Spleen (tissue), 7 donors: ENCODE data around the gene BLNK.

Experiments
- CTCF ChIP-seq, 11 experiments: fragments of 200-600 bp in 7 of 11; fragments of 450-650 bp in 4 of 11; sonication (generic) in 4 of 11; IDR thresholded peaks in 8 of 11; conservative IDR thresholded peaks in 3 of 11; 1 replicate in 7 of 11; 2 replicates in 4 of 11; pipeline versions ENCODE4 v1.4.0 to v1.8.0; 2016 to 2021; ENCODE audit warnings: antibody characterized with exemption in 11 of 11, inconsistent platforms in 4 of 11, mild to moderate bottlenecking in 1 of 11
- POLR2A ChIP-seq, 3 donors: fragments of 450-650 bp; IDR thresholded peaks; one replicate each; pipeline ENCODE4 v1.5.1; 2017; ENCODE audit warnings: antibody characterized with exemption in 3 of 3, mild to moderate bottlenecking in 1 of 3
- POLR2AphosphoS5 ChIP-seq, 3 donors: sonication (generic); formaldehyde crosslinking; IDR thresholded peaks; one replicate each; pipeline ENCODE4 v1.5.1; 2017; ENCODE audit warnings: antibody characterized with exemption in 3 of 3
- donor health status: DM: no; HTN: no; CAD: no; lungs with moderate emphysema.
- donor health status: DM: no; HTN: no; CAD: no.
- donor health status: DM: no; HTN: no; CAD: no.

- TF ChIP-seq CTCF (IDR thresholded peaks at IDR 0.05 in 8 of 11, conservative IDR thresholded peaks at IDR 0.05 in 3 of 11), result no peak
- no peak for TF ChIP-seq POLR2A (IDR thresholded peaks at IDR 0.05)
- TF ChIP-seq POLR2AphosphoS5 (IDR thresholded peaks at IDR 0.05), result no peak
These were observed 27.0 kb upstream of the BLNK start for GRCh38 chr10:96298362-96298761.
